IMR-90 (cell line): Measurements from ENCODE around the gene KLC1. TPM values are rescaled to one million over a fixed set of nuclear protein-coding genes. Genes with fewer than 3 reads are reported as not detected.

Source experiments
- ATAC-seq: fragments of 200-7000 bp; cut with Tn5 transposase; 2 replicates; pipeline ENCODE4 v1.9.1; 2020; ENCODE audit warnings: low read depth, mild to moderate bottlenecking, moderate library complexity
- BruUV-seq: library from RNA; stranded (reverse); fragments of 400-500 nt; replicated peaks from 2 replicates; lab custom pipeline; 2021; lab: Mats Ljungman, UMichigan
- CTCF ChIA-PET: fragments of 300-600 bp; formaldehyde crosslinking; extraction: SDS; loops from one replicate; lab custom pipeline; 2021; ENCODE audit warnings: antibody characterized with exemption; lab: Yijun Ruan, JAX
- POLR2A ChIA-PET: fragments of 300-600 bp; sonication (Branson Sonifier 250); formaldehyde crosslinking; loops from one replicate; lab custom pipeline; 2022; ENCODE audit warnings: antibody characterized with exemption; ENCODE audit not compliant: unreplicated experiment; lab: Charles Lee
- DNase-seq: peaks from one replicate; pipeline ENCODE4 v3.0.0; 2013
- H2AFZ ChIP-seq: replicated peaks from 2 replicates; pipeline ENCODE3; 2013; ENCODE audit warnings: low read length, mild to moderate bottlenecking; ENCODE audit not compliant: poor library complexity
- H2AK5ac ChIP-seq: 2 replicates; pipeline ENCODE4 v1.6.1; 2013; ENCODE audit warnings: low read depth, low read length, inconsistent platforms
- H2AK9ac ChIP-seq: replicated peaks from 2 replicates; pipeline ENCODE3; 2013; ENCODE audit warnings: mild to moderate bottlenecking, low read depth, low read length, moderate library complexity; ENCODE audit not compliant: poor library complexity
- H2BK120ac ChIP-seq: 2 replicates; pipeline ENCODE4 v1.6.1; 2013; ENCODE audit warnings: low read depth, low read length, inconsistent platforms
- H2BK15ac ChIP-seq: 3 replicates; pipeline ENCODE4 v1.6.1; 2013; ENCODE audit warnings: low read depth, low read length, inconsistent platforms
- H2BK20ac ChIP-seq: 2 replicates; pipeline ENCODE4 v1.6.1; 2013; ENCODE audit warnings: low read depth, mild to moderate bottlenecking, inconsistent platforms, low read length, moderate library complexity
- H2BK5ac ChIP-seq: 2 replicates; pipeline ENCODE4 v1.6.1; 2013; ENCODE audit warnings: mild to moderate bottlenecking, low read depth, low read length, inconsistent platforms; ENCODE audit not compliant: poor library complexity, severe bottlenecking
- H3K14ac ChIP-seq: replicated peaks from 2 replicates; pipeline ENCODE4 v1.6.1; 2013; ENCODE audit warnings: low read depth, low read length, inconsistent platforms
- H3K18ac ChIP-seq: 2 replicates; pipeline ENCODE4 v1.6.1; 2013; ENCODE audit warnings: low read depth, low read length, control low read depth
- H3K23ac ChIP-seq: 2 replicates; pipeline ENCODE4 v1.6.1; 2013; ENCODE audit warnings: low read depth, low read length, inconsistent platforms
- H3K27ac ChIP-seq: 2 replicates; pipeline ENCODE4 v1.5.1; 2013; ENCODE audit warnings: mild to moderate bottlenecking, control low read depth, low read length; ENCODE audit not compliant: insufficient read depth
- H3K27me3 ChIP-seq: 2 replicates; pipeline ENCODE4 v1.6.1; 2013; ENCODE audit warnings: low read length; ENCODE audit not compliant: control insufficient read depth, insufficient read depth
- H3K36me3 ChIP-seq: 2 replicates; pipeline ENCODE4 v1.6.1; 2013; ENCODE audit warnings: low read length, mixed read lengths; ENCODE audit not compliant: control insufficient read depth, insufficient read depth
- H3K4ac ChIP-seq: 2 replicates; pipeline ENCODE4 v1.6.1; 2013; ENCODE audit warnings: low read depth, low read length, inconsistent platforms
- H3K4me1 ChIP-seq: 2 replicates; pipeline ENCODE4 v1.6.1; 2013; ENCODE audit warnings: low read length, mixed read lengths; ENCODE audit not compliant: control insufficient read depth, insufficient read depth
- H3K4me2 ChIP-seq: 2 replicates; pipeline ENCODE4 v1.6.1; 2013; ENCODE audit warnings: low read depth, mild to moderate bottlenecking, control low read depth, low read length, moderate library complexity
- H3K4me3 ChIP-seq: 2 replicates; pipeline ENCODE4 v1.5.1; 2013; ENCODE audit warnings: low read depth, mild to moderate bottlenecking, control low read depth, low read length, moderate library complexity; ENCODE audit not compliant: insufficient read depth
- H3K56ac ChIP-seq: 2 replicates; pipeline ENCODE4 v1.6.1; 2013; ENCODE audit warnings: low read length, inconsistent platforms; ENCODE audit not compliant: insufficient read depth; ENCODE audit errors: extremely low read depth
- H3K79me1 ChIP-seq, 2 experiments: 2 replicates each; pipeline ENCODE4 v1.6.1; 2013; ENCODE audit warnings: low read length in 2 of 2, inconsistent platforms in 1 of 2, low read depth in 1 of 2
- H3K9ac ChIP-seq: 2 replicates; pipeline ENCODE4 v1.6.1; 2013; ENCODE audit warnings: low read depth, low read length, control low read depth
- H3K9me1 ChIP-seq: 2 replicates; pipeline ENCODE4 v1.6.1; 2013; ENCODE audit warnings: low read length, inconsistent platforms; ENCODE audit not compliant: insufficient read depth
- H3K9me3 ChIP-seq: 2 replicates; pipeline ENCODE4 v1.6.1; 2013; ENCODE audit warnings: low read length; ENCODE audit not compliant: control insufficient read depth, insufficient read depth
- H4K20me1 ChIP-seq: 2 replicates; pipeline ENCODE4 v1.6.1; 2013; ENCODE audit warnings: low read length, inconsistent platforms; ENCODE audit not compliant: insufficient read depth
- H4K5ac ChIP-seq: 2 replicates; pipeline ENCODE4 v1.6.1; 2013; ENCODE audit warnings: mild to moderate bottlenecking, low read depth, low read length, control low read depth
- H4K8ac ChIP-seq, 2 experiments: 2 replicates each; pipeline ENCODE4 v1.6.1; 2013; ENCODE audit warnings: low read depth in 2 of 2, low read length in 2 of 2, control low read depth in 1 of 2, inconsistent platforms in 1 of 2
- H4K91ac ChIP-seq: 2 replicates; pipeline ENCODE4 v1.6.1; 2013; ENCODE audit warnings: low read depth, low read length, inconsistent platforms; ENCODE audit not compliant: insufficient read depth
- BHLHE40 ChIP-seq: fragments of 150-350 bp; IDR thresholded peaks from 2 replicates; pipeline ENCODE4 v1.6.1; 2016; ENCODE audit warnings: mild to moderate bottlenecking, low read depth, low read length
- CEBPB ChIP-seq: IDR thresholded peaks from 2 replicates; pipeline ENCODE4 v1.6.1; 2012; ENCODE audit warnings: low read depth, low read length, improper control_type of control experiment
- CHD1 ChIP-seq: IDR thresholded peaks from 2 replicates; pipeline ENCODE4 v1.6.1; 2012; ENCODE audit warnings: low read depth, low read length, improper control_type of control experiment
- CTCF ChIP-seq: conservative IDR thresholded peaks from 2 replicates; pipeline ENCODE4 v1.5.1; 2012; ENCODE audit warnings: mild to moderate bottlenecking, low read depth, low read length, improper control_type of control experiment
- ELK1 ChIP-seq: fragments of 150-350 bp; IDR thresholded peaks from 2 replicates; pipeline ENCODE4 v1.6.1; 2016; ENCODE audit warnings: low read depth, mild to moderate bottlenecking, low read length, moderate library complexity, borderline replicate concordance
- MAFK ChIP-seq: IDR thresholded peaks from 2 replicates; pipeline ENCODE4 v1.6.1; 2012; ENCODE audit warnings: low read depth, low read length, improper control_type of control experiment
- MAZ ChIP-seq: IDR thresholded peaks from 2 replicates; pipeline ENCODE4 v1.6.1; 2012; ENCODE audit warnings: low read depth, mild to moderate bottlenecking, low read length, improper control_type of control experiment, moderate library complexity, borderline replicate concordance
- NFE2L2 ChIP-seq: fragments of 150-350 bp; IDR thresholded peaks from 2 replicates; pipeline ENCODE4 v1.6.1; 2016; ENCODE audit warnings: low read depth, mild to moderate bottlenecking, low read length
- POLR2A ChIP-seq: IDR thresholded peaks from 2 replicates; pipeline ENCODE4 v1.6.1; 2012; ENCODE audit warnings: mild to moderate bottlenecking, low read depth, low read length
- RAD21 ChIP-seq: IDR thresholded peaks from 2 replicates; pipeline ENCODE4 v1.6.1; 2012; ENCODE audit warnings: low read length, improper control_type of control experiment
- RCOR1 ChIP-seq: IDR thresholded peaks from 2 replicates; pipeline ENCODE4 v1.6.1; 2012; ENCODE audit warnings: mild to moderate bottlenecking, low read length, improper control_type of control experiment; ENCODE audit not compliant: insufficient replicate concordance
- RFX5 ChIP-seq: IDR thresholded peaks from 2 replicates; pipeline ENCODE4 v1.8.0; 2012; ENCODE audit warnings: low read depth, mild to moderate bottlenecking, low read length, moderate library complexity
- SMC3 ChIP-seq: fragments of 150-350 bp; IDR thresholded peaks from 2 replicates; pipeline ENCODE4 v1.6.1; 2016; ENCODE audit warnings: low read depth, mild to moderate bottlenecking, antibody characterized with exemption, low read length, moderate library complexity
- USF2 ChIP-seq: fragments of 150-350 bp; IDR thresholded peaks from 2 replicates; pipeline ENCODE4 v1.6.1; 2017; ENCODE audit warnings: mild to moderate bottlenecking, antibody characterized with exemption, low read length, low read depth
- WGBS, 2 experiments: methylation state at CpG; one replicate each; pipeline versions ENCODE4 v1.1.5 to v1.1.7; 2013; ENCODE audit warnings: missing lambda C conversion rate in 2 of 2; ENCODE audit not compliant: insufficient read length in 1 of 2; ENCODE audit errors: extremely low coverage in 2 of 2; 5-methylcytosine and 5-hydroxymethylcytosine counted together
- dilution Hi-C: fragments of 300-500 bp; cut with HindIII; formaldehyde crosslinking; loops from one replicate; pipeline ENCODE4 v1.14.3; 2018; ENCODE audit warnings: low sequenced_read_pairs; ENCODE audit not compliant: unreplicated experiment
- in situ Hi-C: fragments of 300-500 bp; cut with MboI; formaldehyde crosslinking; loops from 3 replicates; pipeline ENCODE4 v1.14.3; 2019; ENCODE audit warnings: low sequenced_read_pairs, inconsistent platforms, mixed read lengths
- intact Hi-C: fragments of 100-400 bp; cut with micrococcal nuclease; formaldehyde crosslinking; loops from 2 replicates; pipeline ENCODE4 v1.10.0; 2022
- polyA plus RNA-seq, 3 experiments: library from polyadenylated mRNA; depleted of rRNA; stranded (reverse); fragments of >200 nt; gene quantifications; 2 replicates each; pipeline ENCODE4 v1.2.3, GENCODE V29; 2012; ENCODE audit warnings: low replicate concordance in 1 of 3
- total RNA-seq: library from RNA; depleted of rRNA; stranded (reverse); fragments of >200 nt; gene quantifications from 2 replicates; pipeline ENCODE4 v1.2.3, GENCODE V29; 2012

The KLC1 gene
- total and polyA plus RNA-seq, 2 of the 4 experiments (the other 2 are of a cell fraction): 101 to 157 TPM

GRCh38 chr14:103606963-103607668 lies 21.9 kb upstream of the KLC1 start:
- Histone ChIP-seq H3K9me3 (peaks cover 6% of the 10 kb centered on the region), H3K4me3 (no peak overlapping the region)
- POLR2A ChIA-PET: no interaction called here
- TF ChIP-seq CHD1 (no peak), POLR2A (no peak), RAD21 (peak; percentile 38; the same call in 1 of the 2 replicates), MAFK (no peak), RCOR1 (peak; percentile 23), NFE2L2 (no peak), ELK1 (no peak), CEBPB (no peak), MAZ (peak; percentile 49; the same call in 1 of the 2 replicates), USF2 (peak; percentile 64), SMC3 (peak; percentile 18; the same call in 1 of the 2 replicates), RFX5 (no peak), CTCF (peak; percentile 37), BHLHE40 (peak; percentile 69)

More at GRCh38 chr14:103606963-103607668, 21.9 kb upstream of the KLC1 start:
- intact Hi-C loops: no loop called here
- peak; percentile 86 for ATAC-seq
- H4K5ac ChIP-seq: no peak overlapping the region
- H3K27me3 ChIP-seq: no peaks in the 10 kb centered on the region; the same call in 1 of the 2 replicates
- peak overlapping the region; percentile 47; the same call in 1 of the 2 replicates for H2AK5ac ChIP-seq
- no peak overlapping the region for H4K8ac ChIP-seq
- peak overlapping the region; percentile 40 for H3K4ac ChIP-seq
- peaks cover 9% of the 10 kb centered on the region; the same call in 1 of the 2 replicates for H3K4me1 ChIP-seq
- H2AFZ ChIP-seq: peak overlapping the region; percentile 64
- H3K14ac ChIP-seq: no peak overlapping the region
- no peak overlapping the region for H3K18ac ChIP-seq
- H2BK20ac ChIP-seq: no peak overlapping the region; the same call in 1 of the 2 replicates
- no peaks in the 10 kb centered on the region for H3K36me3 ChIP-seq
- 0 out of 2 replicates have a peak, but pooled peaks cover 5% of the 10 kb centered on the region for H3K9me1 ChIP-seq
- no peak overlapping the region for H2BK15ac ChIP-seq
- H3K9ac ChIP-seq: no peak overlapping the region
- peaks cover 17% of the 10 kb centered on the region for H4K20me1 ChIP-seq
- H2AK9ac ChIP-seq: peak overlapping the region; percentile 8
- in situ Hi-C loops: no loop called here
- H4K91ac ChIP-seq: no peak overlapping the region
- BruUV-seq: no TSS peak
- 1% methylated on average over 17 of the region's 25 CpGs; no CpG with 5 or more reads in 1 of the 2 experiments for WGBS, 2 experiments
- CTCF ChIA-PET: interaction anchor here (0.5 to 0.7 kb wide), 5 partner anchors 9 to 65 kb away, joined by 3 to 5 read pairs (median 3); no protein-coding TSS in a partner anchor
- H2BK120ac ChIP-seq: no peak overlapping the region
- H2BK5ac ChIP-seq: no peak overlapping the region
- DNase-seq: peak; percentile 92
- H3K27ac ChIP-seq: no peak overlapping the region
- no peak overlapping the region for H3K56ac ChIP-seq
- H3K4me2 ChIP-seq: peak overlapping the region; percentile 39
- no peak overlapping the region for H3K23ac ChIP-seq
- H3K79me1 ChIP-seq: no peaks in the 10 kb centered on the region
- dilution Hi-C loops: no loop called here
